Coronary artery (tissue), 2 donors: Measurements from ENCODE around the gene DCAF6.

Source experiments
- DNase-seq: peaks from one replicate; pipeline ENCODE4 v3.0.0-alpha.2; 2017; ENCODE audit warnings: low spot score
- H3K27ac ChIP-seq, 2 donors: fragments of 200-600 bp; sonication (generic); one replicate each; pipeline ENCODE4 v1.5.1; 2016 to 2019
- H3K4me3 ChIP-seq: fragments of 200-600 bp; sonication (generic); 2 replicates; pipeline ENCODE4 v1.5.1; 2016; ENCODE audit warnings: mild to moderate bottlenecking, moderate library complexity
- CTCF ChIP-seq: fragments of 200-600 bp; sonication (generic); IDR thresholded peaks from one replicate; pipeline ENCODE4 v1.5.1; 2019; ENCODE audit warnings: antibody characterized with exemption

Gene DCAF6

DNA sequence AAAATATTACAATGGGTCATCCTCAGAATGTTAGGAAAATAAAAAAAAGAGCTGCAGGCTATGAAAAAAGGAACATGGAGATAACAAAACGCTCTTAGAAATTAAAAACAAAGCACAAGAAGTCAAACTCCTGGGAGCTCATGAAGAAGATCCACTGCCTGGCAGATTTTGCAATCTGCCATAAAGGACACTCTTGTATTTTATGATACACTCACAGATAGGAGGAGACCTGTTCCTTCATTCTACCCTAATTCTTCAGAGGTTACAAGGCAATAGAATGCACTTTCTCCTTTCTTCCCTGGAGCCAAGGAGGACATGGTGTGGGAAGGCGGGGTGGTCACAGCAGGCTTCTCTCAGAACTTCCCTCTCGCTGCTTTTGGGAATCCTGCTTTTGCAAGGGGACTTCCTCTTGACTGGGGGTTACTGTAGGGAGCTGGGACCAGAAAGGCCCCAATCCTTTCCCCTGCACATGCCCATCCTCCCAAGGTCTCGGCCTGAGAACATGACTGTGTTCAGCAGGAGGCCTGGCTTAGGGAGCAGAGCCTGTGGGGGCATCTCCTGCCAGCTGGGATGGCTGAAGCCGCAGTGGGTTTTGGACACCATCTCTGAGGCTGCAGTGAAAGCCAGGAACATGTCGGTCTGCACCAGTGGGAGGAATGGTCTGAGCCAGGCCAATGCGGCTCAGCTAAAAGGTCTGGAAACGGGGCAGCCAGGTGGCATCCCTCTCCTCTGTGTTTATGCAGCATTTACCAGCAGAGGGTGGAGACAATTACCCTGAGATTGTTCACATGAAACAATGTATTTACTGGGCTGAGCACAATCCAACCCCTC lies 155.5 kb downstream of the DCAF6 start:
- no peak overlapping the region for H3K4me3 ChIP-seq
- no peak for DNase-seq
- TF ChIP-seq CTCF: no peak
- no peak overlapping the region for H3K27ac ChIP-seq

DNA sequence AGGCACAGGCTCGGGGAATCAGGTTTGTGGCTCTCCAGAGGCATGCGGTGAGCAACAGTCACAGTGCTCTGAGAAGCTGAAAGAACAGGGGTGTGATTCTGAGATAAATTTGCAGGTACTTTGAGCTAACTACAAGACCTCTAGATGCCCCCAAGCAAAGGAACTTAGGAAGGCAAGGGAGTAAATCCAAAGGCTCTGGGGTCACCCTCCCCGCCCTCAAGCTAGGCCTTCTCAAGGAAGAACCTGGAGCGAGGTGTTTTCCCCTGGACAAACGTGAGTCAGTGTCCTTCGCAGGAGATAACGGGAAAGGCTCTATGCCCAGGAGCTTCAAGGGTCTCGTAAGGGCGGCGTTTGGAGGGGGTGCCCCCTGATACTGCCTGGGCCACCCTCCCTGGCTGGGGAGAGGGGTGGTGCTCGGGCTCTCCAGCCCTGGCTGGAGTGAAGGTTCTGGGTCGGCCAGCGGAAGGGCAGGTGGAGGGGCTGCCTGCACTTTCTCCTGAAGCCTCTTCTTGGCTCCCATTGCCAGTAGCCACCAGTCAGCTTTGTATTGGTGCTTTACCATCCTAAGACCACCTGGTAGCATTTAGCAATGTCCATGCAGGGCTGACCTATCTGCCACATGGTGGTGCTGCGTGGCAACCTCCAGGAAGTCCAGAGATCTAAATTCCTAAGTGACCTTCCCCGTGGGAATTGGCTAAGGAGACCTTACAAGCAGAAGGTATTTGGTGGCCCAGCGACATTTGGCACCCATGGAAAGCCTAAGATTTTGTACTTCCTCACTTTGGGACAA lies 156.3 kb downstream of the DCAF6 start:
- no peak overlapping the region for H3K27ac ChIP-seq
- H3K4me3 ChIP-seq: no peak overlapping the region
- no peak for TF ChIP-seq CTCF
- DNase-seq: peak; percentile 69

- TF ChIP-seq CTCF: no peak
Measured at GRCh38 chr1:168093616-168094015, 157.1 kb downstream of the DCAF6 start.

DNA sequence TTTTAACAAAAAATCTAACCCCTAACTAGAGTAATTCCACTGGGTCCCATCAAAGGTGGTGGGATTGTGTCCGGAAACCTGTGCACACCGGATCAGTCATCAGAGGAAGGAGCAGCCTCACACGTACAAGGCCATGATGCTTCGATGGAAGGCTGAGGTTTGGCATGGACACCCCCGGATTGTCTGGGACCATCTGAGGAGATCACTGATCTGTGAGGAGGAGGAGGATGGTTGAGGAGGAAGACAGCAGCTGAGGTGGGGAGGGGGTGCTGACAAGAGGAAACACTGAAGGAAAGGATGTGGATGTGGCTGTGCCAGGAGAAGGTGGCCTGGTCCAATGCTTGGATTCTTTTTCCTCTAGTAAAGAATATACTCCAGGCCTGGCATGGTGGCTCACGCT lies 159.0 kb downstream of the DCAF6 start:
- Histone ChIP-seq H3K27ac (no peak overlapping the region), H3K4me3 (no peak overlapping the region)
- DNase-seq: peak; percentile 24
- no peak for TF ChIP-seq CTCF

More at GRCh38 chr1:168093616-168094015, 157.1 kb downstream of the DCAF6 start:
- no peak overlapping the region for H3K4me3 ChIP-seq
- no peak overlapping the region for H3K27ac ChIP-seq
- DNase-seq: peak; percentile 49

DNA sequence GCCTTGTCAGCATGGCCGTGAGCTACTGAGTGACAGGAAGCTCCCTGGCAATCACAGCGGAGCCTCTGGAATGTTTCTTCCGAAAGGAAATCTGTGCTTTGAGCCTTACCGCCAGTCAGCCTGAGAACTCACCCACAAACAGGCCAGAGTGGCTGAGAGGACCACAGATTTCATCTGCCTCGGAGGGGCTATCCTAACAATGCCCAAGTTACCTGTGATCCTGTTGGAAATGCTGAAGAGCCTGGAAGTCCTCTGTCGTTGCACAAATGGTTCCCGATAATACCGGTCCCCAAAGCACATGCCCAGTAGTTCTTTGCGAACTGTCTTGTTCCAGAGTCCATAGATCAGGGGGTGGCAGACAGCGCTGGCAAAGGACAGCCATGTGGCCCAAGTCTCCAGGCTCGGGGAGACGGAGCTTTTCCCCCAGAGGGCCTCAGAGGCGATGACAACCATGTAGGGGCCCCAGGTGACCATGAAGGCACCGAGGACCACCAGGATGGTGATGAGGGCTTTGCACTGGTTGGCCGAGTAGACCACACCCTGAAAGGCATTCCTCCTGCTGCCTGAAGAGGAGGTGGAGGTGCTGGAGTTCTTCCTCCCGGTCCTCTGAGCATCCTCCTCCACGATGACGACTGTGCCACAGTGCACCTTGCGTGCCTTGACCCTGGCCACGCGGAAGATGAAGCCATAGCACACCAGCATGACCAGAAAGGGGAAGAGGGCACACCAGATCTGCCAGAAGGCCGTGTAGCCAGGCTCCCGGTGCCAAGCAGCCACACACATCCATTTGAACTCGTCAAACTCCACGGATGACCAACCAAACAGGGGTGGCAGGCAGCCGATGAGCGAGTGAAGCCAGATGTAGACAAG lies 160.0 kb downstream of the DCAF6 start:
- no peak for TF ChIP-seq CTCF
- Histone ChIP-seq H3K4me3 (no peak overlapping the region), H3K27ac (no peak overlapping the region)
- peak; percentile 66 for DNase-seq

DNA sequence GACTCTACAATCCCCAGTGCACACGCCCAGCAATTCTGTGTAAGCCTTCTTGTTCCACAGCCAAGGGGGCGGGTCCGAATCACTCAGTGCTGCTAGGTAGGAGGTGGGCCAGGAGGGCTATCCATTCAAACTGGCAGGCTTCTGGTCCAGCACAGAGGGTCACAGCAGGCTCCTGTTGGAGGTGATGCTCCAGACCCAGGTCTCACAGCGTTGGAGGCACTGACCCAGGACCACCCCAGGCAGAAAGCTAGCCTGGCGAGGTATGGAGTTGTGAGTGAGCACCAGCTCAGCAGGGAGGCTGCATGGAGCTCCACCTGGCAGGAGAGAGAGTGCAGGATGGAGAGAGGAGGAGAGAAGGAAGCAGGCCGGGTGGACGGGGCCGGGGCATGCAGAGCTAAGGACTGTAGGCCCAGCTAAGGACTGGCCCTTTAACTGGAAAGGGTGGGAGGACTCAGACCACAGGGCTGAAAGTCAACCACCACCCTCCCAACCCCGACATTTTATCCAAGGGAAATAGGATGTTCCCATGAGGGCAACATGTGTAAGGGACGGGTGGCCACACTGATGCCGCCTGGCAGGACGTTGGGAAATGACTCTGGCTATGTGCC lies 161.5 kb downstream of the DCAF6 start:
- no peak overlapping the region for H3K27ac ChIP-seq
- H3K4me3 ChIP-seq: no peak overlapping the region
- peak; percentile 65 for DNase-seq
- TF ChIP-seq CTCF: no peak
